AG09309 (cell line): ENCODE results near the gene RBMS1.
A peak's percentile ranks its signal among the peaks of the same experiment; 100 is the strongest.

Experiments used
- DNase-seq: peaks from one replicate; pipeline ENCODE4 v3.0.0-alpha.2; 2010; ENCODE audit warnings: low read depth
- H3K4me3 ChIP-seq: 2 replicates; pipeline ENCODE4 v1.5.1; 2011; ENCODE audit warnings: mild to moderate bottlenecking, low read depth, low read length, moderate library complexity; ENCODE audit not compliant: control insufficient read depth
- CTCF ChIP-seq: IDR thresholded peaks from 2 replicates; pipeline ENCODE4 v1.5.1; 2011; ENCODE audit warnings: mild to moderate bottlenecking, low read depth, low read length, inconsistent platforms; ENCODE audit not compliant: insufficient read depth, control insufficient read depth; ENCODE audit errors: missing control alignments

Gene RBMS1

GRCh38 chr2:160227293-160227915 lies 266.2 kb downstream of the RBMS1 start:
- no peak for TF ChIP-seq CTCF
- H3K4me3 ChIP-seq = no peak overlapping the region
- no peak for DNase-seq

- H3K4me3 ChIP-seq = no peak overlapping the region
- no peak for DNase-seq
- TF ChIP-seq CTCF = no peak
Observed at GRCh38 chr2:160226367-160226766, 267.2 kb downstream of the RBMS1 start.

- TF ChIP-seq CTCF = no peak
- no peak for DNase-seq
- no peak overlapping the region for H3K4me3 ChIP-seq
Observed at GRCh38 chr2:160225722-160226121, 267.9 kb downstream of the RBMS1 start.

- H3K4me3 ChIP-seq = no peak overlapping the region
- DNase-seq = no peak
- TF ChIP-seq CTCF = no peak
Observed at GRCh38 chr2:160224507-160224906, 269.1 kb downstream of the RBMS1 start.

GRCh38 chr2:160224060-160224459 lies 269.5 kb downstream of the RBMS1 start:
- no peak for TF ChIP-seq CTCF
- peak; percentile 89 for DNase-seq

GRCh38 chr2:160223560-160223959 lies 270.0 kb downstream of the RBMS1 start:
- H3K4me3 ChIP-seq = no peak overlapping the region
- no peak for DNase-seq
- no peak for TF ChIP-seq CTCF

More at GRCh38 chr2:160224060-160224459, 269.5 kb downstream of the RBMS1 start:
- no peak overlapping the region for H3K4me3 ChIP-seq
